ENCODE results near the gene GPRIN2. TPM values are rescaled to one million over a fixed set of nuclear protein-coding genes. Genes with fewer than 3 reads are reported as not detected.

Gene GPRIN2
- total and polyA plus RNA-seq, 4 experiments from 2014 or later: not detected

- CTCF ChIA-PET (ENCODE audit: partially characterized antibody): no interaction called here
- peak in 1 of 5 donors; percentile 28 for DNase-seq
- intact Hi-C loops (cut with micrococcal nuclease): no loop called here
- Mint-ChIP-seq H3K4me1 (no peaks in the 10 kb centered on the region), H3K27me3 (no peaks in the 10 kb centered on the region), H3K36me3 (no peaks in the 10 kb centered on the region), H3K27ac (no peak overlapping the region), H3K9me3 (no peaks in the 10 kb centered on the region), H3K4me3 (no peak overlapping the region)
- Histone ChIP-seq H3K36me3 (ENCODE audit: insufficient read depth, low read length) (no peaks in the 10 kb centered on the region), H3K9me3 (ENCODE audit: control insufficient read depth in 1 of 2, low read length in 2 of 2) (no peaks in the 10 kb centered on the region), H3K27ac (ENCODE audit: low read depth, low read length) (no peak overlapping the region), H3K4me3 (ENCODE audit: low read length in 2 of 2) (no peak overlapping the region), H3K27me3 (ENCODE audit: insufficient read depth, low read length) (no peaks in the 10 kb centered on the region), H3K4me1 (ENCODE audit: insufficient read depth, low read length) (no peaks in the 10 kb centered on the region)
- POLR2A ChIA-PET (ENCODE audit: partially characterized antibody): no interaction called here
Observed at GRCh38 chr10:46524472-46525176, 31.8 kb downstream of the GPRIN2 start.

- Mint-ChIP-seq H3K27ac (no peak overlapping the region), H3K27me3 (no peaks in the 10 kb centered on the region), H3K36me3 (no peaks in the 10 kb centered on the region), H3K4me1 (no peaks in the 10 kb centered on the region), H3K4me3 (no peak overlapping the region), H3K9me3 (no peaks in the 10 kb centered on the region)
- ChIA-PET CTCF (ENCODE audit: partially characterized antibody) (no interaction called here), POLR2A (ENCODE audit: partially characterized antibody) (no interaction called here)
- no peak overlapping the region for H3K27ac ChIP-seq (ENCODE audit: low read depth, low read length)
- no peaks in the 10 kb centered on the region for H3K4me1 ChIP-seq (ENCODE audit: insufficient read depth, low read length)
- DNase-seq: peak in 1 of 5 donors; percentile 18
- no peak overlapping the region for H3K4me3 ChIP-seq (ENCODE audit: low read length in 2 of 2)
- H3K36me3 ChIP-seq (ENCODE audit: insufficient read depth, low read length): no peaks in the 10 kb centered on the region
- intact Hi-C loops (cut with micrococcal nuclease): no loop called here
- H3K9me3 ChIP-seq (ENCODE audit: control insufficient read depth in 1 of 2, low read length in 2 of 2): no peaks in the 10 kb centered on the region
- H3K27me3 ChIP-seq (ENCODE audit: insufficient read depth, low read length): no peaks in the 10 kb centered on the region
Observed at GRCh38 chr10:46523962-46524471, 32.4 kb downstream of the GPRIN2 start.

DNA sequence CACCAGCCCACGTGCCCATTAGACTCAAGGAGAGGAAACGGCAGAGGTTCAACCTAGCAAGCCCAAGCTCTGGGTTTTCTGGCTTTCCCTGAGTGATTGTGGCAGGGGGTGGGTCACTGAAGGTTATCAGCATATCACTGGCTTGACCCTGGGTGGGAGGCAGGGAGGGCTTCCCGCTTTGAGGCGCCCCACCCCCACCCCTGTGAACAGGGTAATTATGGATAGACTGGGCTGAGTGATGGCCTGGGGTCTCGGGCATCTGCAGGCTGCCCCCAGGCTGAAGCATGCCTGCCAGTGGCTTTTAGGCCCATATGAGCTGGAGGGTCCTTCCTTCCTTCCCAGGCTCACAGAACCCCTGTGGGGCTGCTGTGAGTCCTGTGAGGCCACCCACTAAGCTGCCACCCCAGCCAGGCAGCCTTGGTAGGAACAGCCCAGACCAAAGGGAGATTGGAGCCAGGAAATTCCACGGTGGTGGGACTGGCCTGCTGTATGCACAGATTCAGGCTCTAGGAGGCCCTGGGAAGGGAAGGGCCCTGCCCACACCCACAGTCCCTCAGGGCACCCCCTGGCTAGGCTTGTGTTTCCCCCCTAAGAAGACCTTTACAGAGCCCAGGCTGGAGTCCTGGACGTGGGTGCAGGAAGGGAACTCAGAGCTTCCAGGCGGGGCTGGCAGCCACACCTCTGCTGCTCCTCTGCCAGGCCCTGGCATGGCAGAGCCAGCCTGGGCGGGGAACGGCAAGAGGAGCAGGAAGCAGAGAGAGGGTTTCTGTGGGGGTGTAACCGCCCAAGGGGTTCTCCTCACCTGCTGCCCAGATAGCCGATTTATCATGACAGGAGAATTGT lies 33.1 kb downstream of the GPRIN2 start:
- Mint-ChIP-seq H3K9me3 (no peaks in the 10 kb centered on the region), H3K27me3 (no peaks in the 10 kb centered on the region), H3K4me1 (no peaks in the 10 kb centered on the region), H3K4me3 (no peak overlapping the region), H3K27ac (no peak overlapping the region), H3K36me3 (no peaks in the 10 kb centered on the region)
- Histone ChIP-seq H3K9me3 (ENCODE audit: control insufficient read depth in 1 of 2, low read length in 2 of 2) (no peaks in the 10 kb centered on the region), H3K27me3 (ENCODE audit: insufficient read depth, low read length) (no peaks in the 10 kb centered on the region), H3K27ac (ENCODE audit: low read depth, low read length) (no peak overlapping the region), H3K4me3 (ENCODE audit: low read length in 2 of 2) (no peak overlapping the region), H3K4me1 (ENCODE audit: insufficient read depth, low read length) (no peaks in the 10 kb centered on the region), H3K36me3 (ENCODE audit: insufficient read depth, low read length) (no peaks in the 10 kb centered on the region)
- intact Hi-C loops (cut with micrococcal nuclease): no loop called here
- POLR2A ChIA-PET (ENCODE audit: partially characterized antibody): no interaction called here
- DNase-seq: peak in 1 of 5 donors; percentile 18
- CTCF ChIA-PET (ENCODE audit: partially characterized antibody): no interaction called here

- no peaks in the 10 kb centered on the region for H3K4me1 Mint-ChIP-seq
- H3K4me3 ChIP-seq (ENCODE audit: low read length in 2 of 2): no peak overlapping the region
- H3K27ac ChIP-seq (ENCODE audit: low read depth, low read length): no peak overlapping the region
- no peaks in the 10 kb centered on the region for H3K4me1 ChIP-seq (ENCODE audit: insufficient read depth, low read length)
- H3K27me3 Mint-ChIP-seq: no peaks in the 10 kb centered on the region
- H3K9me3 Mint-ChIP-seq: no peaks in the 10 kb centered on the region
- no peaks in the 10 kb centered on the region for H3K36me3 Mint-ChIP-seq
- H3K27ac Mint-ChIP-seq: no peak overlapping the region
- POLR2A ChIA-PET (ENCODE audit: partially characterized antibody): no interaction called here
- intact Hi-C loops (cut with micrococcal nuclease): no loop called here
- DNase-seq: peak in 1 of 5 donors; percentile 3
- no peaks in the 10 kb centered on the region for H3K9me3 ChIP-seq (ENCODE audit: control insufficient read depth in 1 of 2, low read length in 2 of 2)
- H3K36me3 ChIP-seq (ENCODE audit: insufficient read depth, low read length): no peaks in the 10 kb centered on the region
- no peak overlapping the region for H3K4me3 Mint-ChIP-seq
- H3K27me3 ChIP-seq (ENCODE audit: insufficient read depth, low read length): no peaks in the 10 kb centered on the region
- CTCF ChIA-PET (ENCODE audit: partially characterized antibody): interaction anchor here (0.5 kb wide), 1 partner anchor 1273 kb away, joined by 3 read pairs; no protein-coding TSS in a partner anchor
Observed at GRCh38 chr10:46522295-46523118, 34.0 kb downstream of the GPRIN2 start.

DNA sequence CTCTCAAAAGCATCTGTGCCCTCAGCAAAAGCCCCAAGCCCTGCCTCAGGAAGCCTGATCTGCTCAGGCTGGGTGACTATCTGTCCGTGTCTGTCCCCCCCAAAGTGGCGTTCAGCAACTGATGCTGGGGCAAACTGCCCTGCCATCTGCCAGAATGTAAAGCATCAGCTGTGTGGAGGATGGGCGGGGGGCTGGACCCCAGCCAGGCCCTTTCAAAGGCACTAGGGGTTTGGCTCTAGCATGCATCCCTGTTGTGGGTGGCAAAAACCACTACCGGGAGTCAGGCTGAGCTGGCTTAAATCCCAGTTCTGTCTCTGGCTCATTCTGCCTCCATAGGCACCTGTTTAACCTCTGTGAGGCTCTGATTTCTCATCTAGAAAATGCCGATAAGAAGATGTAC lies 35.5 kb downstream of the GPRIN2 start:
- Mint-ChIP-seq H3K9me3 (no peaks in the 10 kb centered on the region), H3K27ac (no peak overlapping the region), H3K4me3 (no peak overlapping the region), H3K4me1 (no peaks in the 10 kb centered on the region), H3K27me3 (no peaks in the 10 kb centered on the region), H3K36me3 (no peaks in the 10 kb centered on the region)
- Histone ChIP-seq H3K4me1 (ENCODE audit: insufficient read depth, low read length) (no peaks in the 10 kb centered on the region), H3K4me3 (ENCODE audit: low read length in 2 of 2) (no peak overlapping the region), H3K9me3 (ENCODE audit: control insufficient read depth in 1 of 2, low read length in 2 of 2) (no peaks in the 10 kb centered on the region), H3K27ac (ENCODE audit: low read depth, low read length) (no peak overlapping the region), H3K27me3 (ENCODE audit: insufficient read depth, low read length) (no peaks in the 10 kb centered on the region), H3K36me3 (ENCODE audit: insufficient read depth, low read length) (no peaks in the 10 kb centered on the region)
- ChIA-PET POLR2A (ENCODE audit: partially characterized antibody) (no interaction called here), CTCF (ENCODE audit: partially characterized antibody) (no interaction called here)
- peak in 1 of 5 donors; percentile 22 for DNase-seq
- intact Hi-C loops (cut with micrococcal nuclease): no loop called here

- DNase-seq: peak in 1 of 5 donors; percentile 19
- POLR2A ChIA-PET (ENCODE audit: partially characterized antibody): no interaction called here
- Histone ChIP-seq H3K27me3 (ENCODE audit: insufficient read depth, low read length) (no peaks in the 10 kb centered on the region), H3K4me3 (ENCODE audit: low read length in 2 of 2) (no peak overlapping the region), H3K36me3 (ENCODE audit: insufficient read depth, low read length) (no peaks in the 10 kb centered on the region), H3K9me3 (ENCODE audit: control insufficient read depth in 1 of 2, low read length in 2 of 2) (no peaks in the 10 kb centered on the region), H3K27ac (ENCODE audit: low read depth, low read length) (no peak overlapping the region), H3K4me1 (ENCODE audit: insufficient read depth, low read length) (no peaks in the 10 kb centered on the region)
- no peaks in the 10 kb centered on the region for H3K36me3 Mint-ChIP-seq
- CTCF ChIA-PET (ENCODE audit: partially characterized antibody): no interaction called here
- H3K4me1 Mint-ChIP-seq: no peaks in the 10 kb centered on the region
- intact Hi-C loops (cut with micrococcal nuclease): no loop called here
- no peaks in the 10 kb centered on the region for H3K9me3 Mint-ChIP-seq
- no peak overlapping the region for H3K4me3 Mint-ChIP-seq
- H3K27me3 Mint-ChIP-seq: no peaks in the 10 kb centered on the region
- H3K27ac Mint-ChIP-seq: no peak overlapping the region
Observed at GRCh38 chr10:46520381-46520780, 36.1 kb downstream of the GPRIN2 start.

Data from CD4-positive, alpha-beta memory T cell (primary cell).